ENCODE data around the gene SLC38A1.

GRCh38 chr12:46296822-46297221 is 28.0 kb upstream of the SLC38A1 start:
- TF ChIP-seq EZH2 (IDR thresholded peaks at IDR 0.05; ENCODE audit: insufficient read depth, poor library complexity, severe bottlenecking) (no peak), EZH2phosphoT487 (IDR thresholded peaks at IDR 0.05; ENCODE audit: insufficient read depth, low read depth) (no peak)
